Nucleus accumbens (tissue), 56 donors: ENCODE results near the gene CANT1.

Experiments used
- DNase-seq, 56 donors: peaks; one replicate each; lab custom pipeline; 2025; lab: John Stamatoyannopoulos, UW

CANT1 gene

GRCh38 chr17:78998311-78999055 is 11.1 kb downstream of the CANT1 start:
- DNase-seq, result peak in 3 of 56 donors; percentile 22 to 50 (median 40)

GRCh38 chr17:78997881-78998280 is 11.7 kb downstream of the CANT1 start:
- DNase-seq, result no peak

- no peak for DNase-seq
Observed at GRCh38 chr17:78997231-78997741, 12.3 kb downstream of the CANT1 start.

GRCh38 chr17:78996781-78997201 is 12.8 kb downstream of the CANT1 start:
- DNase-seq, result no peak

GRCh38 chr17:78995761-78996451 is 13.7 kb downstream of the CANT1 start:
- DNase-seq, result peak in 2 of 56 donors; percentile 33 to 46

GRCh38 chr17:78995022-78995760 is 14.4 kb downstream of the CANT1 start:
- DNase-seq, result no peak

- DNase-seq, result no peak
Observed at GRCh38 chr17:78993981-78994671, 15.4 kb downstream of the CANT1 start.

- DNase-seq, result peak in 23 of 56 donors; percentile 11 to 72 (median 28)
Observed at GRCh38 chr17:78993241-78993956, 16.2 kb downstream of the CANT1 start.

- no peak for DNase-seq
Observed at GRCh38 chr17:78992542-78993212, 16.9 kb downstream of the CANT1 start.

- no peak for DNase-seq
Observed at GRCh38 chr17:78991906-78992532, 17.5 kb downstream of the CANT1 start.

- no peak for DNase-seq
Observed at GRCh38 chr17:78991017-78991738, 18.4 kb downstream of the CANT1 start.

- no peak for DNase-seq
Observed at GRCh38 chr17:78990349-78991016, 19.1 kb downstream of the CANT1 start.

GRCh38 chr17:78988152-78988551 is 21.4 kb downstream of the CANT1 start:
- no peak for DNase-seq

- DNase-seq, result no peak
Observed at GRCh38 chr17:78986649-78987328, 22.8 kb downstream of the CANT1 start.

GRCh38 chr17:78986048-78986648 is 23.4 kb downstream of the CANT1 start:
- peak in 1 of 56 donors; percentile 23 for DNase-seq

GRCh38 chr17:78985395-78985794 is 24.2 kb downstream of the CANT1 start:
- DNase-seq, result no peak
